GM20000 (cell line): ENCODE results near the gene VGF.
"Not testable (repeated sequence)": the region's sequence is repeated elsewhere in the genome, so short reads cannot be mapped to it uniquely, and the experiment has no call there.

ENCODE experiments used
- DNase-seq: peaks from one replicate; pipeline ENCODE4 v3.0.0; 2012; ENCODE audit warnings: low spot score
- TF ChIP-seq, protein P1 (sequence below): IDR thresholded peaks from 2 replicates; pipeline ENCODE4 v1.5.1; 2012; ENCODE audit warnings: mild to moderate bottlenecking, control low read depth; ENCODE audit errors: extremely low read depth, missing control alignments

Gene VGF

DNA sequence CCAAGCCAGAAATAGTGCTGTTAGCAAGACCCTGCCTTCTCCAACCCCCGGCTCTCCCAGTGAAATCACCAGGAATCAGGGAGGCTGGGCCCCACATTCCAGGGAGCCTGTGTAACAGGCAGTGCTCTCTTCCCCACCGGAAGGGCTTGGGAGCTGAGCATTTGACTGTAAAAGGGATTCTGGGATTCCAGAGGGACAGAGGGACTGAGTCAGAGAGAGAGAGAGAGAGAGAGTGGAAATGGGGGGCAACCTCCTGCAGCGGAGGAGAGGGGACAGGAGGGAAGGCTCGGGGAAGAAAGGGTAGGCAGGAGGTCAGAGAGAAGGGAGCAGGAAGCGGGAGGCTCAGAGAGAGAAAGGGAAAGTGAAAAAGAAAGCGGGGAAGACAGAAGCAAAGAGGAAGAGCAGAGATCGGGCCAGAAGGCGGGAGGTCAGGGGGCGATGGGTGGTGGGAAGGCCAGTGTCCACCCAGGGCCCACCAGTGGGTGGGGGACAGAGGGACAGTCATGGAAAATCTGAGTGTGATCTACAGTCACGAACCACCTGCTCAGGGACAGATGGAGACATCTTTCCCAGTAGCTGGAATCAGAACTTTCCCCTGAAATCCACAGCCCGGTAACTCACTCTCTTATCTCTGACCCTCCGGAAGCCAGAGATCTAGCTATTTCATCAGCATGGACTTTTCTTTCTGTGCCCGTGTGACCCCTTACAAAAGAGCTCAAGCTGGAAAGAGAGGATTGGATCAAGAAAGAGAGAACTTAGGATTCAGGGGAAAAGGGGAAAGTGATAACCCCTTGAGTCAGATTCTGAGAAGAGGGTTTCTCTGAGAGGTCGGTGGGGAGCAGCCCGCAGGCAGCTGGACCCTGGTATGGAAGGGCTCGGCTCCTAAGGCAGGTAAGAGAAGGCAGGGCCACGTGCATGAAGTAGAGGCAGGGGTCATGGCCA lies 43.1 kb downstream of the VGF start:
- TF ChIP-seq, protein P1, sequence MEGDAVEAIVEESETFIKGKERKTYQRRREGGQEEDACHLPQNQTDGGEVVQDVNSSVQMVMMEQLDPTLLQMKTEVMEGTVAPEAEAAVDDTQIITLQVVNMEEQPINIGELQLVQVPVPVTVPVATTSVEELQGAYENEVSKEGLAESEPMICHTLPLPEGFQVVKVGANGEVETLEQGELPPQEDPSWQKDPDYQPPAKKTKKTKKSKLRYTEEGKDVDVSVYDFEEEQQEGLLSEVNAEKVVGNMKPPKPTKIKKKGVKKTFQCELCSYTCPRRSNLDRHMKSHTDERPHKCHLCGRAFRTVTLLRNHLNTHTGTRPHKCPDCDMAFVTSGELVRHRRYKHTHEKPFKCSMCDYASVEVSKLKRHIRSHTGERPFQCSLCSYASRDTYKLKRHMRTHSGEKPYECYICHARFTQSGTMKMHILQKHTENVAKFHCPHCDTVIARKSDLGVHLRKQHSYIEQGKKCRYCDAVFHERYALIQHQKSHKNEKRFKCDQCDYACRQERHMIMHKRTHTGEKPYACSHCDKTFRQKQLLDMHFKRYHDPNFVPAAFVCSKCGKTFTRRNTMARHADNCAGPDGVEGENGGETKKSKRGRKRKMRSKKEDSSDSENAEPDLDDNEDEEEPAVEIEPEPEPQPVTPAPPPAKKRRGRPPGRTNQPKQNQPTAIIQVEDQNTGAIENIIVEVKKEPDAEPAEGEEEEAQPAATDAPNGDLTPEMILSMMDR: no peak
- peak; percentile 61 for DNase-seq

DNA sequence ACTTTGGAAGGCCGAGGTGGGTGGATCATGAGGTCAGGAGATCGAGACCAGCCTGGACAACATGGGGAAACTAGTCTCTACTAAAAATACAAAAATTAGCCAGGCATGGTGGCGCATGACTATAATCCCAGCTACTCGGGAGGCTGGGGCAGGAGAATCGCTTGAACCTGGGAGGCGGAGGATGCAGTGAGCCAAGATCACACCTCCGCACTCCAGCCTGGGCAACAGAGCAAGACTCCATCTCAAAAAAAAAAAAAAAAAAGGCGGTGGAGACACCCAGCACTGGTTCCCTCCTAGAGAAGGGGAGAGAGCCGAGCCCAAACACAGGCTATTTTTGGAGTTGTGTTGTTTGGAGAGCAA lies 43.8 kb downstream of the VGF start:
- not testable (repeated sequence) for DNase-seq

DNA sequence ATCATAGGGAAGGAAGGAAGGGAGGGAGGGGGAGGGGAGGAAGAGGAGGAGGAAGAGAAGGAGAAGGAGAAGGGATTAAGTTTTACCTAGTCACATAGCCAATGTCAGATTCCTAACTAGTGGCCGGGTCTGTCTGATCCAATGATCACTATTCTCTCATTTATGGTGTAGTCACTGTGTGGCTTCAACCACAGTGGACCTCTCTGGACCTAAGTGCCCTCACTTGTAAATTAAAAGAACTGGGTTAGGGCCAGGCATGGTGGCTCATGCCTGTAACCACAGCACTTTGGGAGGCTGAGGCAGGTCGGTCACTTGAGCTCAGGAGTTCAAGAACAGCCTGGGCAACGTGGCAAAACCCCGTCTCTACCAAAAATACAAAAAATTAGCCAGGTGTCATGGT lies 45.1 kb downstream of the VGF start:
- TF ChIP-seq, protein P1: no peak

DNA sequence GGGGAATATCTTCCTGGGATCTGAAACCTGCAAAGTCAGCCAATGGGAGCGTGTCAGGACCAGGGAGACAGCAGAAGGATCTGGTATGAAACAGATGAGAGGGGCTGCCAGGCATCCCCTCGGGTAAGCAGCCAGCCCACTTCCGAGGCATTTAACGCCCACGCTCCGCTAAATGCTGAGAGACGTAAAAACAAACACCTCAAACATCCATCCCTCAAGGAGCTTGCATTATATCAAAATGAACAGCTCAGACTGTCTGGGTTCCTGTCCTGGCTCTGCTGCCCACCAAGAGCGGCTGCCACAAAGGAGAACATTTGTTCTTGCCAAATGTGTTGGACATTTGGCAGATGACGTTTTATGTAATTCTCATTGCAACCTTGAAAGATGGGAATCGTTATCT lies 45.5 kb downstream of the VGF start:
- TF ChIP-seq, protein P1: no peak
- no peak for DNase-seq

More for the DNA sequence above, 45.1 kb downstream of the VGF start:
- no peak for DNase-seq

DNA sequence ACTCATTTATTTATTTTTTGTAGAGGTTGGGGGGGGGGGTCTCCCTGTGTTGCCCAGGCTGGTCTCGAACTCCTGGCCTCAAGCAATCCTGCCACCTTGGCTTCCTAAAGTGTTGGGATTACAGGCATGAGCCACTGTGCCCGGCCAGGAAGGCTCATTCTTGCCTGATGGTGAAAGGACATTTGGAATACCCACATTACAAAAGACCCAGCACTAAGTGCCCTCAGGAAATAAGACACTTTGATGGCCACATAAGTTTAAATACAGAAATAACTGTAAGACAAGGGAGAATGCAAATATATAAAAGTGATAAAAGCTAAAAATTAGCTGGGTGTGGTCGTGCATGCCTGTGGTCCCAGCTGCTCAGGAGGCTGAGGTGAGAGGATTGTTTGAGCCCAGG lies 46.5 kb downstream of the VGF start:
- DNase-seq: no peak
- TF ChIP-seq, protein P1: no peak

DNA sequence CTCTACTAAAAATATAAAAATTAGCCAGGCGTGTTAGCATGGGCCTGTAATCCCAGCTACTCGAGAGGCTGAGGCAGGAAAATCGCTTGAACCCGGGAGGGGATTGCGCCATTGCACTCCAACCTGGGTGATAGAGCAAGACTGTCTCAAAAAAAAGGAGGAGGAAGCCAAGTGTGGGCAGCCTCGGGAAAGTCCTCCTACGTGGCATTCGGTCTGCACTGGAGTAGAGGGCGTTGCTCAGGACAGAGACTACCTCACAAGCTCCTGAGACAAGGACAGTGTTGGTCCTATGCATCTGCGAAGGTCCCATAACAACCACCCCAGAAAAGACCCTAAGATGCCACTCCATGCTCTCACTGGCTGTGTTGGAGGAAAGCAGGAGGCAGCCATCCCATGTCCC lies 48.5 kb downstream of the VGF start:
- TF ChIP-seq, protein P1: no peak
- DNase-seq: no peak

DNA sequence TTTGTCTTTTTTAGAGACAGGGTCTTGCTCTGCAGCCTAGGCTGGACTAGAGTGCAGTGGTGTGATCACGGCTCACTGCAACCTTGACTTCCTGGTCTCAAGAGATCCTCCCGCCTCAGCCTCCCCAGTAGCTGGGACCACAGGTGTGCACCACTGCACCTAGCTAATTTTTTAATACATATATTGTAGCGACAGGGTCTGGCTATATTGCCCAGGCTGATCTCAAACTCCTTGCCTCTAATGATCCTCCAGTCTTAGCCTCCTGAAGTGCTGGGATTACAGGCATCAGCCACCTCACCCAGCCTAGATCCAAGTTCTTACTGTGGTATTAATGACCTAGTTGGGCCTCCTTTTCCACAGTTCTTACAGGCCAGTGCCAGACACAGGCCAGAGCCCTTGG lies 50.2 kb downstream of the VGF start:
- TF ChIP-seq, protein P1: no peak
- no peak for DNase-seq

DNA sequence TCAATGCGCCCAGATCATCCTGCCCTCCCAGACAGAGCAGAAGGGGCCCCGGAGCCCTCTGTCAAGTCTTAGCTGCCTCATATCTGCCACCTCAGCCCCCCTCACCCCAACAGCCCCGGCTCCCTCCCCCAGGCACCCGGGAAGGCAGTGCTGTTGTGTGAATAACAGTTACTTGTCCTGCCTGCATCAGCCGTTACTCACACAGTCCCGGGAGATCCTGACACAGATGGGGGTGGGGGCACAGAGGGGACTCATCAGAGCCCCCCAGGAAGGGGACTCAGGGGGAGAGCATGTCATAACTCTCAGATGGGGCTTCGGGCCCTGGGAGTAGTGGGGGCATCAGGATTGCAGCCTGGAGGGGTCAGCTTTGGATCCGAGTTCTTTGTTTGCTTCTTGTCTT lies 50.9 kb downstream of the VGF start:
- DNase-seq: no peak
- TF ChIP-seq, protein P1: no peak
